ENCODE data around the gene AHI1. TPM values are rescaled to one million over a fixed set of nuclear protein-coding genes. Genes with fewer than 3 reads are reported as not detected.
"Not testable (repeated sequence)": the region's sequence is repeated elsewhere in the genome, so short reads cannot be mapped to it uniquely, and the experiment has no call there.

AHI1 gene
- total RNA-seq, 1 experiment from 2014 or later = 22.8 TPM

GRCh38 chr6:135493218-135493961 lies 4.2 kb downstream of the AHI1 start:
- BruUV-seq (replicated peaks) = no TSS peak
- no peak overlapping the region for H3K4me3 ChIP-seq (ENCODE audit: low read depth, low read length, poor library complexity, severe bottlenecking)
- peaks cover 6% of the 10 kb centered on the region for H3K4me1 ChIP-seq (ENCODE audit: insufficient read depth, low read length, poor library complexity, severe bottlenecking)
- TF ChIP-seq EZH2 (IDR thresholded peaks at IDR 0.05; ENCODE audit: borderline replicate concordance, low read depth, low read length, poor library complexity, severe bottlenecking) (no peak), CTCF (conservative IDR thresholded peaks at IDR 0.05; ENCODE audit: low read depth, low read length) (no peak)
- intact Hi-C loops (cut with micrococcal nuclease; ENCODE audit: unreplicated experiment) = no loop called here
- DNase-seq (ENCODE audit: low spot score) = no peak
- POLR2A ChIA-PET (ENCODE audit: low non-redundant PET) = no interaction called here
- CTCF ChIA-PET = no interaction called here
- H3K27ac ChIP-seq (ENCODE audit: low read depth, low read length, poor library complexity, severe bottlenecking) = no peak overlapping the region
- peaks cover 7% of the 10 kb centered on the region for H3K36me3 ChIP-seq (ENCODE audit: insufficient read depth, low read length, poor library complexity, severe bottlenecking)
- H3K27me3 ChIP-seq (replicated peaks; ENCODE audit: insufficient read depth, low read depth, low read length, poor library complexity) = no peaks in the 10 kb centered on the region
- no peaks in the 10 kb centered on the region for H3K9me3 ChIP-seq (ENCODE audit: low read depth, low read length, poor library complexity, severe bottlenecking)

DNA sequence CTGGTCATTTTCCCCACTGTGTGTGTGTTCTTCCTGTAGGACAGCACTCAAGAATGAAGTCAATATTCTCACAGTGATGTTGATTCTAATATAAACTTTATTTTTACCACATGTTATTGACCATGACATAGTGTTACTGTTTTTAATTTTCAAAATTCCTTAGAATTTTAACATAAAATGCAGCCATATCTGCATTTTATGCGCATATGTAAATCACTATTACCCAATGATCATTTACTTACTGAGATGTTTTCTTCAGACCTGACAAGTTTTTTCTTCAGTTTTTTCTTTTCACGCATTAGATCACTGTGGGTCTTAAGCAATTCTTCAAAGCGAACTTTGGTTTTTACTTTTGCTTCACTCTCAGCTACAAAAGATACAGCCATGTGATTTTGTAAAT lies 7.2 kb downstream of the AHI1 start:
- Histone ChIP-seq H3K4me1 (ENCODE audit: insufficient read depth, low read length, poor library complexity, severe bottlenecking) (no peaks in the 10 kb centered on the region), H3K4me3 (ENCODE audit: low read depth, low read length, poor library complexity, severe bottlenecking) (no peak overlapping the region), H3K9me3 (ENCODE audit: low read depth, low read length, poor library complexity, severe bottlenecking) (no peaks in the 10 kb centered on the region), H3K27me3 (replicated peaks; ENCODE audit: insufficient read depth, low read depth, low read length, poor library complexity) (no peaks in the 10 kb centered on the region), H3K27ac (ENCODE audit: low read depth, low read length, poor library complexity, severe bottlenecking) (no peak overlapping the region), H3K36me3 (ENCODE audit: insufficient read depth, low read length, poor library complexity, severe bottlenecking) (peaks cover 7% of the 10 kb centered on the region)
- ChIA-PET POLR2A (ENCODE audit: low non-redundant PET) (no interaction called here), CTCF (no interaction called here)
- no peak for DNase-seq (ENCODE audit: low spot score)
- intact Hi-C loops (cut with micrococcal nuclease; ENCODE audit: unreplicated experiment) = no loop called here
- TF ChIP-seq CTCF (conservative IDR thresholded peaks at IDR 0.05; ENCODE audit: low read depth, low read length) (no peak), EZH2 (IDR thresholded peaks at IDR 0.05; ENCODE audit: borderline replicate concordance, low read depth, low read length, poor library complexity, severe bottlenecking) (no peak)
- no TSS peak for BruUV-seq (replicated peaks)

DNA sequence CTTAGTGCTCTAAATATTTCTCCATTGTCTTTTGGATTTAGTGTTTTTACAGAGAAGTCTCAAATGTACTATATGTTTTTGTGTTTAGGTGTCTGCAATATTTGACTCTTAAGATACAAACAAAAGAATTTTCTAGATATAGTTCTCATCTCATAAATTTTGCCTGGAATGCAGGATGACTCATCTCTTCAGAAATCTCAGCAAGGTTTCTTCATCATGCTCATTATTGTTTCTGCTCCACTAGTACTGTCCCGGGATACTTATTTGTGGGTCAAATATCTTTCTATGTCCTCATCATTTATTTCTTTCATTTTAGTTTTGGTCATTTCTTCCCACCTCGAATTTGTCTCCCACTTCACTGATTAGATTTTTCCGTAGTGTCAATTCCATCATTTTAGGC lies 9.5 kb downstream of the AHI1 start:
- Histone ChIP-seq H3K36me3 (ENCODE audit: insufficient read depth, low read length, poor library complexity, severe bottlenecking) (peaks cover 16% of the 10 kb centered on the region), H3K27ac (ENCODE audit: low read depth, low read length, poor library complexity, severe bottlenecking) (no peak overlapping the region), H3K4me1 (ENCODE audit: insufficient read depth, low read length, poor library complexity, severe bottlenecking) (no peaks in the 10 kb centered on the region), H3K9me3 (ENCODE audit: low read depth, low read length, poor library complexity, severe bottlenecking) (peaks cover 7% of the 10 kb centered on the region), H3K27me3 (replicated peaks; ENCODE audit: insufficient read depth, low read depth, low read length, poor library complexity) (no peaks in the 10 kb centered on the region), H3K4me3 (ENCODE audit: low read depth, low read length, poor library complexity, severe bottlenecking) (no peak overlapping the region)
- CTCF ChIA-PET = no interaction called here
- intact Hi-C loops (cut with micrococcal nuclease; ENCODE audit: unreplicated experiment) = no loop called here
- no peak for TF ChIP-seq CTCF (conservative IDR thresholded peaks at IDR 0.05; ENCODE audit: low read depth, low read length)
- peak; percentile 12 for DNase-seq (ENCODE audit: low spot score)
- POLR2A ChIA-PET (ENCODE audit: low non-redundant PET) = no interaction called here
- no TSS peak for BruUV-seq (replicated peaks)

DNA sequence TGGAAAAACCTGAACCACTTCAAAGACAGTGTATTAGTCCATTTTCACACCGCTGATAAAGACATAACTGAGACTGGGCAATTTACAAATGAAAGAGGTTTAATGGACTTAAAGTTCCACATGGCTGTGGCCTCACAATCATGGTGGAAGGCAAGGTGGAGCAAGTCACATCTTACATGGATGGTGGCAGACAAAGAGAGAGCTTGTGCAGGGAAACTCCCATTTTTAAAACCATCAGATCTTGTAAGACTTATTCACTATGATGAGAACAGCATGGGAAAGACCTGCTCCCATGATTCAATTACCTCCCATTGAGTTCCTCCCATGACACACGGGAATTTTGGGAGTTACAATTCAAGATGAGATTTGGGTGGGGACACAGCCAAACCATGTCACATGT lies 13.6 kb downstream of the AHI1 start:
- H3K36me3 ChIP-seq (ENCODE audit: insufficient read depth, low read length, poor library complexity, severe bottlenecking) = peaks cover 24% of the 10 kb centered on the region
- intact Hi-C loops (cut with micrococcal nuclease; ENCODE audit: unreplicated experiment); H3K27me3 ChIP-seq (replicated peaks; ENCODE audit: insufficient read depth, low read depth, low read length, poor library complexity); CTCF ChIA-PET; H3K4me3 ChIP-seq (ENCODE audit: low read depth, low read length, poor library complexity, severe bottlenecking); DNase-seq (ENCODE audit: low spot score); H3K27ac ChIP-seq (ENCODE audit: low read depth, low read length, poor library complexity, severe bottlenecking); H3K4me1 ChIP-seq (ENCODE audit: insufficient read depth, low read length, poor library complexity, severe bottlenecking); BruUV-seq (replicated peaks); POLR2A ChIA-PET (ENCODE audit: low non-redundant PET): not testable (repeated sequence)
- peaks cover 40% of the 10 kb centered on the region for H3K9me3 ChIP-seq (ENCODE audit: low read depth, low read length, poor library complexity, severe bottlenecking)
